NCI-H226 (cell line): ENCODE results near the gene RAB22A.
A peak's percentile ranks its signal among the peaks of the same experiment; 100 is the strongest.

ENCODE experiments used
- DNase-seq: peaks from one replicate; pipeline ENCODE4 v3.0.0-alpha.2; 2015

The RAB22A gene, protein sequence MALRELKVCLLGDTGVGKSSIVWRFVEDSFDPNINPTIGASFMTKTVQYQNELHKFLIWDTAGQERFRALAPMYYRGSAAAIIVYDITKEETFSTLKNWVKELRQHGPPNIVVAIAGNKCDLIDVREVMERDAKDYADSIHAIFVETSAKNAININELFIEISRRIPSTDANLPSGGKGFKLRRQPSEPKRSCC

DNA sequence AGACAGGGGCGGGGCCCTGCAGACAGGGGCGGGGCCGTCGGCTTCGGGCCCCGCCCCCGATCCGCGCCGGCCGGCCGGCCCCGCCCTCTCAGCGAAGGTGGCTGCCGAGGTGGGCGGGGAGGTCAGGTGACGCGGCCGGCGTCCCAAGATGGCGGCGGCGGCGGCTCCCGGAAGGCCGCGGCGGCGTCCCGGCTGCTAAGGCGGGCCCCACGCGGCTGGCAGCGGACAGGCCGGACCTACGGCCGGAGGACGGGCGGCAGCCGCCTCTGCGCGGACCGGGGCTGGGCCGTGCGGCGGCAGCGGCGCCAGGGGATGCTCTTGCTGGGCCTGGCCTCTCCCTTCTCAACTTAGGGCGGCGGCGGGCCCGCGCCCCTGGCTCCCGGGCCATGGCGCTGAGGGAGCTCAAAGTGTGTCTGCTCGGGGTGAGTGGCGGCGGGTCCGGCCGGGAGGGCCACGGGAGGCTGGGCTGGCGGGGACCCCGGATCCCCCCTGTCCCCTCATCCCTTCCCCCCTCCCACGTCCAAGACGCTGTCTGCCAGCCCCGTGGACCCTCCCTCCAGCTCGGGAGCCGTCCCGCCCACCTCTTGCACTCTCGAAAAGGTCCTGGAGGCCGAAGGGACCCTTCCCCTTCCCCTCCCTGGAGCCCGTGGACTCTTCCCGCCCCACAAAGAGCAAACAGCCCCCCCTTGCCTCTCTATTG, at the start of gene RAB22A:
RAB22A (plus strand) TSS at position 125 of the 700 bp plus-strand sequence; CDS start at position 387, 262 bp downstream.
- DNase-seq: peak; percentile 60

DNA sequence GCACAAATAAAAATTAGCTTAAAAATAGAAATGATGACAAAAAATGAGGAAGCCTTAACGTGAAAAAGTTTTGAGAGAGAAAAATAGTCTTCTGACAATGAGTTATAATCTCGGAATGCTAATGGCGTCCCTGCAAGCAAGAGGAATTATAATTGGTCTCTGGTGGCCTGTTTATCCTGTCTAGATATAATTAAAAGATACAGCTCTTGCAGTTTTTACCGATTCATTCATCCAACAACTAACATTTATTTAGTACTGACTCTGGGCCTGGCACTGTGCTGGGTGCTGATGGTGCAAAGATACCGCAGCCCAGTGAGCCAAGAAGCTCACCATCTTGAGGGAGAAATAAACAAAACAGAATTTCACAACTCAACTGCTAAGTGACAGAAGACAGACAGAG, 49.5 kb upstream of the RAB22A start:
- no peak for DNase-seq

DNA sequence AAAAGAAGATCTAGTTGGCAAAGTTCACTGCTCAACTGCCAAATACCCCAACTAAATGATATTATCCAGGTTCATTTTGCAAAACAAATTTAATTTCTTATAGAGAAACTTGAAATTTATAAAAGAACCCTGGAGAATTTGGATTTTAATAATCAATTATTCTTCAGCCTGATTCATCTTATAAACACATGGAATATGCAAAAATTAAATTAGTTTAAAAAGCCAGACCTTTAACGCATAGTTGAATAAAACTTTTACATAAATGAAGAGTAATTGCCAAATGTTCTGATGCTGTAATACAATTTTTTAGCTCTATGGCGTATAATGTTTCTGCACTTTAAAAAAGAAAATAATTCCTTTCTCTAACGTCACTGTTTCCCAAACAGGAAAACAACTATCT, 47.9 kb upstream of the RAB22A start:
- no peak for DNase-seq

DNA sequence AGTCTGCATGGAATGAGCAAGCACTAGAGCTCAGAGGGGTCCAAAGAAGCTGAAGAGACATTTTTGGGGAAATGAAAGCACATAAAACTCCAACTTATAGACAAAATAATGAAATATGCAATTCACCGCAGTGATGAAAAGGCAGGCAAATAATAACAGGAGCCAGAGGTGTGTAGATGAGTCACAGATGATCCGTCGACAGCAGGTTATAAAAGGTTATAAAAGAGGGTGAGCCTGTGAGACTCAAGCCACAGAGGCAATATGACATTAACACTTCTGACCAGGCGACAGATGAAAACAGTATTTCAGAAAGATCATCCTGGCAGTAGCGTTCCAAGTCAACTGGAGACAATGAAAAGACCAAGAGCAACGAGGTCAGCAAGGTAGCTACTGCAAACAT, 45.2 kb upstream of the RAB22A start:
- no peak for DNase-seq

DNA sequence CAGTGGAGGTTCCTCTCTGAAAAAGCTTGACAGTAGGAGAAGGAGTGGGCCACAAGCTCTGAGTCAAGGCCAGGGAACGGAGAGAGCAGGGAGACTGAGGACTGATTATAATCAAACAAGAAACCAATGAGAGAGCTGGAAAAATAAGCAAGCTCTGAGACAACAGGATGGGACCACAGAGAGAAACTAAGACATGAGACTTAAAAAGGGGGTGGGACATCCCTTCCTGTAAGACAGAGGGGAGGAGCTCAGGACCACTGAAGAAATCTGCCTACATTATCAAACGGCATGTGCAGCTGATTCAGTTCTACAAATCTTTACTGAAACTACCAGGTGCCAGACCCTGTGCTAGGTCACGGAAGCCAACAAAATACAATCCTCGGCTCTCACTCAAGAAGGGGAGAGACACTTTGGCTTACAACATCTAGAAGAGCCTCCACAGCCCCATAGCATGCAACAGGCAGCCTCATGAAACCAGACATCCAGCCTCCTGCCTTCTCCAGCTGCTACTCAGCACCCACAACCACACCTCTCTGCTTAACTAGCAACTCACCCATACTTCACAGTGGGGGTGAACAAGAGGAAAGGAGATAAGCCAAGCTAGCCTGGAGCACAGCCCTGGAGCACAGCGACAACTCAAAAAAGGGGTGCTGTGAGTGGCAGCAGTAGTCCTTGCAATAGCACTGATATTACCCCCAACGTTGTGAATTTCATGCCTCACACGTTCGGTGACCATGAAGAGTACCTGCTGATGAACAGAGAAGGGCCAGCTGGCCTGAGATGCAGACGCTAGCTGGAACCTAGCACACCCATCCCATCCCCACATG, 41.9 kb upstream of the RAB22A start:
- no peak for DNase-seq

DNA sequence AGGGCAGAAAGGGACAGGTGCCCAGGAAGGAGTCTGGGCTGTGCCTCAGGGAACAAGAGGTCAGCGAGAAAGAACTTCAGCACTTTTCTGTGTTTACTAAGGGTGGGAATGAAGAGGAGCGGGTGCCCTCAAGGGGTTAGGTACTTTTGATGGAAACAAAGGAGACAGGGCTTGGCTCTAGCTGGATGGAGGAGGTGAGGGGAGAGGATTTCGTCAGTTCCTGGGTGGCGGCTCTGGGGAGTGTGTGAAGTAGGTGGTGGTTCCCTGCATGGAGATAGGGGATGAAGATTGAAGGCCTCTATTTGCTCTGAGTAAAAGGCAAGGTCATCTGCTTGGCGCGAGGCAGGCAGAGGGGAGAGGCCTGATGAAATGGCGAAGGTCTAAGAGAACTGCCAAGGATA, 41.1 kb upstream of the RAB22A start:
- no peak for DNase-seq

DNA sequence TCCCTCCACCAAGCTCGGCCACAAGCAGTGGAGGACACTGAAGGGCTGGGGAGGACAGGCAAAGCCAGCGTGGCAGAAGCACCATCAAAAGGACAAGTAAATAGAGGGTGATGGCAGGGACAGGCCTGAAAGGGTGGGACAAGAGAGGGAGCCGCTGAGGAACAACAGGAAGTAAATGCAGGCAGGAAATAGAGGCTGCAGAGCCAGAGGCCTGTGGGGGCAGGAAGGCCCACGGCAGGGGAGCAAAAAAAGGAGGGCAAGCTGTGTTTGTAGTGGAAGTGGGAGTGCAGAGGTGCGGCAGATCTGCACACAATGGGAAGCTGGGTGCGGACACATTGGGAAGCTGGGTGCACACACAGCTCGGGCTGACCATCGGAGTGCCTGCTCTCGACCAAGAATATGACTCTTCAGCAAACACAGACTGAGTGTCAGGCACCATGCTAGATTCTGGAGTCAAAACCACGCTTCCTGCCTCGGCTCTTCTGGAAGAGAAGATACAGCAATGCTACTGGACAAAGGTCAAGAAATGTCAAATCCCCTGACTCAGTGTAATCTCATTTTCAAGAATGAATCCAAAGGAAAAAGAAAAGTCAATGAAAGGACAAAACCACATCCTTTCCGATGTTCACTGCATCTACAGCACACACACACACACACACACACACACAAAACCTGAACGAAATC, 40.4 kb upstream of the RAB22A start:
- no peak for DNase-seq

DNA sequence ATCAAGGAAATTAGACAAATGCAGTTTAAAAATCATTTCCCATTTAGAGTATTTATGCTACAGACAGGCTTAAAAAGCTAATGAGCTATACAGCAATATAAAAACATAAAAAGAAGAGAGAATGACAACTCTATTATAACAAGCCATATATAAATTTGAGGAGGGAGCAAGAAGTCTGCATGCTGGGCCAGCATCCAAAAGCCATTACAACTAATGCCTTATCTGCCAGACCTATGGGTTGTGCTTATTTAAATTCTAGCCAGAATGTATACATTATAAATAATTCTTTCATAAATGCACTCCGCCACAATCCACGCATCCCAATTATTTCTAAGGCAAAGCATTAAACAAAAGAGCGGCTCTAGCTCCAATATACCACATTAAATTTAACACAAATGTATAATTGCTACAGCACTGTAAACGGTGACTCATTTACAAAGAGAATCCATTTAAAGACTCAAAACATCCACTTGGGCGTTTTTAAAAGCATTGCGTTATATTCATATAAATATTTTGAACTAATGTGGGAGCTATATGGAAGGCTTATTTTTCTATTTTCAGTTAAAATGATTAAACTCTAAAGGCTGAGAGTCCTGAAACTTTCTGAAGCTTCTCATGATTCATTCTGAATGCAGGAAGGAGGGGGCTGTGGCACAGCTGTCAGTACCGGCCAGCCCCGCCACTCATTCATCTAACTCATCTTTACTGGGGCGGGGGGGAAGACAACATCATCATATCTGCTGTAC, 37.7 kb upstream of the RAB22A start:
- DNase-seq: no peak

DNA sequence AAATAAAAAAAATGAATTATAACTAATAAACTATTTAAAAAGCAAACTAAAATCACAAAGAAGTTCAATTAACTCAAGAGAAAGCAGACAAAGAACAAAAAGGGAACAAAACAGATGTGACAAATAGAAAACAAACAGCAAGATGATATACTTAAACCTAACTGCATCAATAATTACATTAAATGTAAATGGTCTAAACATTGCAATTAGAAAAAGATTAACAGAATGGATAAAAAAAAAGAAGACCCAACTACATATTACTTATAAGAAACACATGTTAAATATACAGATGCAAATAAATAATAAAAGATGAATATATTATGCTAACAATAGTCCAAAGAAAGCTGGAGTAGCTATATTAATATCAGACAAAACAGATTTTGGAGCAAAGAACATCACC, 35.1 kb upstream of the RAB22A start:
- DNase-seq: no peak

DNA sequence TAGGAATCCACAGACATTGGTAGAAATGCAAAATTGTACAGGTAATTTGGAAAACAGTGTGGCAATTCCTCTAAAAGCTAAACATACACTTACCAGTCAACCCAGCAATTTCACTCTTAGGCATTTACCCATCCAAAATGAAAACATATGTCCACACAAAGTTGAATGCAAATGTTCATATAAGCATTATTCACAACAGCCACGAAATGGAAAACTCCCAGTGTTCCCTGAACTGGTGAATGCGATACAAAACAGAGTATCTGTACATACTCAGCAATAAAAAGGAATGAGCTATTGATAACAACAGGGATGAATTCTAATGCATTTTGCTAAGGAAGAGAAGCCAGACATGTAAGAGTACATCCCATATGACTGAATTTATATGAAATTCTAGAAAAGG, 32.4 kb upstream of the RAB22A start:
- no peak for DNase-seq

DNA sequence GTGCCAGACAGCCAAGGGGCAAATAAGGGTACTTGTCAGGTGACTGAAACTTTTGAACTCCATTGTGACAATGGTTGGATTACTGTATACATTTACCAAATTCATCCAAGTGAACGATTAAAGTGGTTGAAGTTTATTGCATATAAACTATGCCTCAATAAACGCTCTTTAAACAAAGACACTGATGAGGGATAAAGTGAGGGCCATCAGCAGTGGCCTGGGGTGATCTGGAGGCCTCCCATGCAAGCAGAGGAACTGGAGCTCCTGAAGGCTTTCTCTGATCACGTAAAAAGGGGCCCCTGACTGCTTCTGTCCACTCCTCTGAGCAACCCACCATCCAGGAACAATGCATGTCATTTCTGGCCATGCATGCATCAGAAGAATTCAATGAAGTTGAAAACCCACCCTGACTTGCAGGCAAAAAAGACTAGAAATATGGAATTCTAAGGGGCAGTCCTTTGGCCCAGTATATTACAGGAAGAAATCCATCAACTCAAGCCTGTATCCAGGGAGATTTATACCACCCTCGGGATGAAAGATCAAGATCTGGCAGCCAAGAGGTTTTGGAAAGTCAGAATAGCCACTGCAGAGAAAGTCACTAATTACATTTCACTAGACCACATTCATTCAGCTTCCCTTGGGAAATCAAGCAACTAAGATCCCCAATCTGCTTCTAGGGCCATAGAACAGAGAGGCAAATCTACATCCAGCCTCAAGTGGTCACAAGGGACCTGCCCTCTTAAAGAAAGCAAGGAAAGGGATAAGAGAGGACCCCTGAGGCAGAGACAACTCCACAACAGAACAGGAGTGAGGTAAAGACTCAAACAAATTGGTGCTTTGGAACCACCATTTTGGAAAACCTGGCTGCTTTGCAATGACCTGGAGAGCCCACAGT, 31.7 kb upstream of the RAB22A start:
- DNase-seq: no peak

DNA sequence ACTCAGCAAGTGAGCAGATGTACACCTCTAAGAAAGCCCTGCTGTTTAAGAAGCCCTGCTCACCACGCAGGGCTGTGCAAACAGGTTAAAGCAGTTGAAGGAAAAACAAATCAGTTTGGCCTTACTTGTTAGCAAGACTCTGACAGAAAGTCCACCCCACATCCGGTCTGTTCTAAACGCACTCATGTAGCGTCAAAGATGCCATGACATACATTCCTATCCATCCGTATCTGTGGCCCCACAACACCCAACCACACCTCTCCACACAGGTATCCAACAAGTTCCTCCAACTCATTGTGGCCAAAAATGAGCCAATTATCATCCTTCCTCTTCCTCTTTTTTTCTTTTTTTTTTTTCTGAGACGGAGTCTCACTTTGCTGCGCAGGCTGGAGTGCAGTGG, 22.8 kb upstream of the RAB22A start:
- no peak for DNase-seq

DNA sequence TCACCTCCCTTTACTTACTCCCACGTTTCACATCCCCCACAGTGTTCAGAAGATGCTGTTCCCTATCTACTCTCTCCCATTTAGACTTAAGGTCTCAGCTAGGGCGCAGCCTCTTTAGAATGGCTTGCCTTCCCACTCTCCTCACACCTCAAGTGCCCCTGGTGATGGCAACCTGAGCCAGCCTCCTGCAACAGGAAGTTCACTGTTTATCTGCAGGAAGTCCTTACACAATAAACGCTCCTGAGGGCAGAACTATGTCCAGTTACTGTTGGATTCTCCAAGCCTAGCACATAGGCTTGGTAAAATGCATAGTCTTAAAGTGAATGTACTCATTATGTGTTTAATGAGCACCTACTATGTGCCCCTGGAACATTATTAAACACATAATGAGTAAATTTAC, 21.9 kb upstream of the RAB22A start:
- no peak for DNase-seq

DNA sequence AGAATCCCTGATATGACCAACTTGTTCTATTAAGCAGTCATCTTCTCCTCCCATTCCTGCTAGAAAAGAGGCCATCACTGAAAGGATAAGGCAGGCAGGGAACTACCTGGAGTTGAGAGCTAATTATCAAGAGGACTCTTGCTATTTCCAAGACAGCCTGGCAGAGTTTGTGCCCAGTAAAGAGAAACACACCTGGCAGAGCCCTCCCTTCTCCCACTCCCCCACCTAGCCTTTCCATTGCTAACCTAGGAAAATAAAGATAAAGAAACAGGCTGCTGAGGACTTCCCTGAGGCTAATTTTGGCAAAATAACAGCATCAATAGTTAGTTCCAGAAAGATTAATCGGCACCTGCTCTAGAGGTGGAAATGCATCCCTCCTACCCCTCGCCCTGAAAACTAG, 20.4 kb upstream of the RAB22A start:
- DNase-seq: no peak

DNA sequence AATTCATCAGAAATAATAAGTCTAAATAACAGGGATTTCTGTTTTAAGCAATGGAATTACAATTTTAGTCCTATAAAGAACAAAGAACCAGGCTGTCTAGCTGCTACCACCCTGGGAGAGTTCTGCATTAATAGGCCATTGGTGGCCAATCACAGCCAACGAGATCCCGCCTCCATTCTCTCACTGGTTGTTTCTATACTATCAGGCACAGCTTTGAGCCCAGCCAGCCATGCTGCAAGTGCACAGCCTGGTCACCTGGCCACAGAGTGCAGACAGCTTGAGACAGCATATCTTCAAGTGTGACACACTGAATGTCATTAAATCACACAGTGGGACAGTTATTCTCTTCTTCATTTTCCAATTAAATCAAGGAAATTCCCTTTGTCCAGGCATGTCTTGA, 16.1 kb upstream of the RAB22A start:
- DNase-seq: no peak

DNA sequence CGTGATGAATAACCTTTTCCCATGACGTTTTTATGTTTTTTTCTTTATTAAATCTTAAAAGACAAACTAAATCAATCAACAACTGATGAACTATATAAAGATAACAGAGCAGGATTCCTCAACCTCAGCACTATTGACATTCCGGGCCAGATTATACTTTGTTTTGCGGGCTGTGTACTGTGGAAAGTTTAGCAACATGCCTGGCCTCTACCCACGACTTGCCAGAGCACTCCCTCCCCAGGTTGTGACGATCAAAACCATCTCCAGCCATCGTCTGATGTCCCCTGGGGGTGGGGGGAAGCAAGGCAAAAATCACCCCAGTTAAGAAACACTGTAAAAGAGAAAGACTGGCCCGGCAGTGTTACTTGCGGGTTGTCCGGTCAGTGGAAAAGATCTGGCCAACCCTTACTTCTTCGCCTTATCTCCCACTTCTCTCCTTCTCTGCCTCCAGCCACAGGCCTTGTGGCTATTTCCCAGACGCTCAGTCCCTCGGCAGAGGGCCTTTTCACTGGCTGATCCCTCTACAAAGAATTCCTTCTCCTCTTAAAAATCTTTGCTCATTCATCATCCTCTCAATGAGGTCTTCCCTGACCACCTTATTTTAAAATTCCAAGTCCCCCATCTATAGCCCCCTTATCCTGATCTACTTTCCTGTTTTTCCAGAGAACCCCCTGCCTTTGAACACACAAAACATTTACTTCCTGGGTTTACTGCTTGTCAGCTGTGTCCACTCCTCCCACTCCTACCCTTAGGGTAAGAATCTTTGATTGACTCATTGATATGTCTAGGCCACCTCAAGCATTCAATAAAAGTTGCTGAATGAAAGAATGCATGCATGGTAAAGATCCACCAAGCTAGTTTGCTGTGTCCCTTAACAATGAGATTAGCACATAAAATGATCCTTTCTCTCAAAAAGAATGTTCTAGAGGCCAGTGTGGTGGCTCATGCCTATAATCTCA, 14.7 kb upstream of the RAB22A start:
- no peak for DNase-seq

DNA sequence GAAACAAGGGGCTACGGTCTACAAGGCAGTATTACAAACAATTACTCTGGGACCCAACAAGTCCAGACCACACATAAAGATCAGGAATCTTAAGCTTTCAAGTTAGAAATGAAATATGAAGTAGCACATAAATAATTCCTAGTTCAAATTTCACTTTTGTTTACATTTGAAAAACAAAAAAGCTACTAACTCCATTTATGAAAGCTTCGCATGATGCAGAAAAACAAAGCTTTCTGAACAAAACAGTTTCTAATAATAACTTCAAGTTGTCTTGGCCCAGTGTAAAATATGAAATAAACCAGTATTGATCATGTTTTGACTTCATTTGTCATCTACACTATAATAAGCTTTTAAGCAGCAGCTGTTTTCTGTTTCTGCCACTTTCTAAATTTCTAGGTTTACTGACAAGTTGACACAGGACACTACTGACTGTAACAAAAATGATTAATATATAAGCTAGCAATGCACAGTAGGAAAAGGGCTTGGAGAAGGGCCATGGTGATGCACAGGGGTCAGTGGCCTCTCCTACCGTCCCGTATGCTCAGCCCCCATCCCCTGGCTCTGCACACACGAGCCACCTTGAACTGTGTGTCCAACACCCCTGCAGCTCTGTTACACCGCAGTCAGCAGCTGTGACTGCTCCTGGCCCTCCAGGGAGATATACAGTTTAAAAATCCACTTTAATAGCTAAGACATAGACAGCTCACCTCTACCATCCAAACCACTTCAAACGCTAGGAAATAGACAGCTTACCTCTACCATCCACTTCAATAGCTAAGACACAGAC, 13.3 kb upstream of the RAB22A start:
- DNase-seq: no peak

DNA sequence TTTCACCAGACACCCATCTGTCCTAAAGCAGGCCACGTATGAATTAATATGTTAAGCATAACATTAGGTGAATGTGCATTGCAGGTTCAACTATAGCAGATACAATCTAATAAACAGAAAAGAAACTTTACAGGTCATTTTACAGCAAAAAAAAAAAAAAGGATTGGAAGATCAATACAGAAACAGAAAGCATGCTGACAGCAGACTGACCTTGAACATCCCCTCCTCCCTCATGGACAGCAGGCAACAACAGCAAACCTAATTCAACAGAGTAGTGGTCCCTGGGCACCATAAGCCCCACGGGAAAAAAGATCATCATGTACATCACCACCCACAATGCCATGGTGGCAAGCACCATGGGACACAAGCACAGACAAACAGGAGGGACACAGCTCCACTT, 12.1 kb upstream of the RAB22A start:
- no peak for DNase-seq

DNA sequence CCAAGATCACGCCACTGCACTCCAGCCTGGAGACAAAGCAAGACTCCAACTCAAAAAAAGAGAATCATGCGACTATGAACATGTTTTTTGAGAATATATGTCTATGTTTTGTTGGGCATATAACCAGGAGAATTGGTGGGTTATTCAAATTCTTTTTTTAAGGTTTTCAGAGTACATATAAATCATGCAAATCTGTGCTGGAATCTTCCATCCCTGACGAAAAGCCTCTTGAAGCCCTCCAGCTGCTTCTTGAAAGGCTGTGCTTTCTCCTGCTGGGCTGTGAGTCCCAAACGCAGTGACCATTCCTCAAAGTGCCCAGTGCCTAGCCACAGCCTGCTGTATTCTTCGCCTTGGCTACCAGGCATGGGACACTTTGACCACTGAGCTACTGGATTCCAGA, 9.2 kb upstream of the RAB22A start:
- no peak for DNase-seq

DNA sequence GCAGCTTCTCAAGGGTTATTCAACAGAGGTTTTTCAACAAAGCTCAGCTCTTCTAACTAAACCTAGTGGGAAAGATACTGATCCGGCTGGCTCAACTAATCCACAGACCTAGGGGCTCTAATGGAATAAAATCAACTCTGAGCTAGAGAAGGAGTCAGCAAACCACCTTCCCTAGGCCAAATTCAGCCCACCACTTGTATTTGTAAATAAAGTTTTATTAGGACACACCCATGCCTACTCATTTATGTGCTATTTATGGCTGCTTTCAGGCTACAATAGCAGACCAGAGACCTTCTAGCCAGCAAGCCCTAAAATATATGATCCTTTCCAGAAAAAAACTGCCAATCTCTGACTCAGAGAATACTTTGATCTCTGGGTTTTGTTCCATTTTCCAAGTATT, 6.0 kb upstream of the RAB22A start:
- no peak for DNase-seq
